AG09319 (cell line): ENCODE results near the gene VWA3B.

Experiments
- DNase-seq: peaks from one replicate; pipeline ENCODE4 v3.0.0-alpha.2; 2010; ENCODE audit warnings: low read depth; ENCODE audit errors: extremely low read depth
- TF ChIP-seq, protein P1 (sequence below): IDR thresholded peaks from 2 replicates; pipeline ENCODE4 v1.5.1; 2011; ENCODE audit warnings: low read depth, mild to moderate bottlenecking, inconsistent platforms, low read length, moderate library complexity

VWA3B gene

DNA sequence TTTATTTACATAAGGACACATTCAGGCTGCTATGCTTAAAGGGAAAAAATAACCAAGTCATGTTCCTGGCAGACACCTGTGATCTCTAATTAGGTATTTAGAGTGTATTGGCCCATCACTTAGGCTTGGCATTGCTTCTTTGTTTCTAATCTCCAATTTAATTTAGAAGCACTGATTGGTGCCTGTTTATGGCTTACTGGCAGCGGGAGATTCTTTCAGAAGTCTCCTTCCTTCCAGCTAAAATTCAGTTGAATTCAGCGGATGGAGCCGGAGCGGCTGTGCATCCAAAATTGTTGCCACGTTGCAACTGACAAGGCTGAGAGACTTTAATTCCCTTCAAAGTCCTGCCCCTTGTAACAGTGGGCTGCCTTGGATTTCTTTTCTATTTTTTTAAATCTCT, 66.5 kb downstream of the VWA3B start:
- TF ChIP-seq, protein P1, sequence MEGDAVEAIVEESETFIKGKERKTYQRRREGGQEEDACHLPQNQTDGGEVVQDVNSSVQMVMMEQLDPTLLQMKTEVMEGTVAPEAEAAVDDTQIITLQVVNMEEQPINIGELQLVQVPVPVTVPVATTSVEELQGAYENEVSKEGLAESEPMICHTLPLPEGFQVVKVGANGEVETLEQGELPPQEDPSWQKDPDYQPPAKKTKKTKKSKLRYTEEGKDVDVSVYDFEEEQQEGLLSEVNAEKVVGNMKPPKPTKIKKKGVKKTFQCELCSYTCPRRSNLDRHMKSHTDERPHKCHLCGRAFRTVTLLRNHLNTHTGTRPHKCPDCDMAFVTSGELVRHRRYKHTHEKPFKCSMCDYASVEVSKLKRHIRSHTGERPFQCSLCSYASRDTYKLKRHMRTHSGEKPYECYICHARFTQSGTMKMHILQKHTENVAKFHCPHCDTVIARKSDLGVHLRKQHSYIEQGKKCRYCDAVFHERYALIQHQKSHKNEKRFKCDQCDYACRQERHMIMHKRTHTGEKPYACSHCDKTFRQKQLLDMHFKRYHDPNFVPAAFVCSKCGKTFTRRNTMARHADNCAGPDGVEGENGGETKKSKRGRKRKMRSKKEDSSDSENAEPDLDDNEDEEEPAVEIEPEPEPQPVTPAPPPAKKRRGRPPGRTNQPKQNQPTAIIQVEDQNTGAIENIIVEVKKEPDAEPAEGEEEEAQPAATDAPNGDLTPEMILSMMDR = no peak
- DNase-seq = no peak

DNA sequence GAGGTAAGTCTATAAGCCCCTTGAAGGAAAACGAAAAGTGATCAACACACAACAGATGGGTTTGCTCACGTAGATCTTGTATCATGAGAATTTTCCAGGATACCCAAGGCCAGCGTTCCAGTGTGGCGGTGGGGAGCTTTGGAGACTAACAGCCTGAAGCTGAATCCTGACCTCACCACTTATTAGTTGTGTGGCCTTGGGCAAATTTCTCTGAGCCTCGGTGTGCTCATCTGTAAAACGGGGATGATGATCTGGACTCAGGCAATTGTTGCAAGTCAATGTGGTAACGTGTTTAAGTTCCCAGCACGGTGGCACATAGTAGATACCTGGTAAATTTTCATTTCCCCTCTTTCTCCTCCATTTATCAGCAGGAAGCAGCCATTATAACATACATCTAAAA, 68.3 kb downstream of the VWA3B start:
- DNase-seq = no peak
- TF ChIP-seq, protein P1 = no peak

DNA sequence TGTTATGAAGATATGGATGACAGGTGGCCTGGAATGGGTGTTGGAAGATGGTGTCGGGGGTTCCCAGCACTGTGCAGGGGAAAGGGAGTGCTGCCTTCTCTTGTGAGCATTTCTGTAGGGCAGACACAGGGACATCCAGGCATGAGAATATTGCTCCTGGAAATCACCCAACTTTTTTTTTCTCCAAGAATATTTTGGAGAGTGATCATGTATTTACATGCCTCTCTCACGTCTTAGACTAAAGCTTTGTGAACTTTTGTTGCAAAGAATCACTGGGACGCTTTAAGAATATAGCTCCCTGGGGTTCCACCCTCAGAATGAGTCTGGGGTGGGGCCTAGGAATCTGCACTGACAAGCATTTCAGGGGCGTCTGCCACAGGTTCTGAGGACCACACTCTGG, 68.7 kb downstream of the VWA3B start:
- no peak for DNase-seq
- TF ChIP-seq, protein P1 = no peak

DNA sequence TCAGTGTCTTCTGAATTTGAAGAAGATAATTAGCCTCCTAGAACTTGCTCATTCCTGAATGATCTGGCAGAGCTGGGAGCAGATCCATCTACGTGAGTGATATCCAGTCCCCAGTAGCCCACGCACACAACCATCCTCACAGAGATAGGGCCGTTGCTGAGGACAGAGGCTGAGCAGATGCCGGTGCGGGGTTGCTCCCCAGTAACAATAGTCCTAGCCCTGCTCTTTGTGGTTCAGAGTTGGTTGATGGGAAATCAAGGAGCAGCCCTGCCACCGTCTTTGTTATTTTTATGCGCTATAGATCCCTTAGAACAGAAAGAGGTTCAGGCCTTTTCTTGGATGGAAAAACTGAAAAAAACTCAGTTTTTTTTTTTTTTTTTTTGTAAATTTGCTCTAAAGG, 69.3 kb downstream of the VWA3B start:
- TF ChIP-seq, protein P1 = no peak
- no peak for DNase-seq

DNA sequence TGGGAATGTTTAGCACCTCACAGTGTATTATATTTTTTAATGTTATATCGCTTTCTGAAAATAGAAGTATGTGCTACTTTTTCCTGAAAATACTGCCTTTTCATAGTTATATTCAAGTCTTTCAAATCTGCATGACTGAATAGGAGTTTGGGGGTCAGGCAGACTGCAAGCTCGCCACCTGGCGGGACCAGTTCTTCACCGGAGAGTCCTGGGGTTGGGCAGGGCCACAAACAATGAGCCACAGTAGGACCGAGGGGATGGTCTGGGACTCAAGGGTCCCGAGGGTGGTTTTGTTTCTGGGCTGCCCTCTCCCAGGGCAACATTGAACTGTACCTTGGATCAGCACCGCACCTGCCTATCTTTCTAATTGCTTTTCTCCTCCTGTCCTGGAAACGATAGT, 70.6 kb downstream of the VWA3B start:
- no peak for DNase-seq
- TF ChIP-seq, protein P1 = no peak

DNA sequence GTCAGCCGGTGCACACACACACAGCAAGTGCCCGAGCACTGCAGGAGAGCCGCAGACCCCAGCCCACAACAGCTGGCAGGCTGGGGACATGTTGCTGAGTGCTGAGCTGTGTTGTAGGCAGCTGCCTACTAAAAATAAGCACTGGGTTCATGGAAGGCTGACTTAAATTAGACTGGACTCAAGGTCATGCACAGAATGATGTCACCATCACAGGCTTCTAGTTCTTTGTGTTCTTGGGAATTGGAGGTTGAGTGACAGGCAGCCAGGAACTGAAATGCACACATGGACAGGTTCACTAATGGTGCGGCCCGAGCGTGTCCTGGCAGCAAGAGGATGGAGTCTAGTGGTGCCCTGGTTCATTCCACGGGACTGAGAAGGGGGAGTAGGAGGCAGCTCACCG, 71.3 kb downstream of the VWA3B start:
- TF ChIP-seq, protein P1 = no peak
- DNase-seq = no peak

DNA sequence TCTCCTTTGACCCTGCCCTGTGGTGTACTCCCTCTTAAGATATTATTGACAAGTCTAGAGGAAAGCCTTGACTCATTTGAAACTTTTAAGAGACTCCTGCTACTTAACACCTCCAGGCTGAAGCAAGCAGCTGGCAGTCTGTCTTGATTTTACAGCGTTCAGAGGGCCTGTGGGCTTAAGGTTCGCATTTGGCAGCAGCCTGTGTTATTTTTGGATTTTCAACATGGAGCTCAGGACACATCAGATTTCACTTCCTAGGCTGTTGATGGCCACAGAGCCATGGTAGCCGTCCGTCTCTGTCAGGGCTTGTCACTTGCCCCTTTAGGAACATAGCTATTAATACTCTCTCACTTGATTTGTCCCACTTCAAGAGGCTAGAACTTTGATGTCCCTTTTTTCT, 73.6 kb downstream of the VWA3B start:
- TF ChIP-seq, protein P1 = no peak
- no peak for DNase-seq

DNA sequence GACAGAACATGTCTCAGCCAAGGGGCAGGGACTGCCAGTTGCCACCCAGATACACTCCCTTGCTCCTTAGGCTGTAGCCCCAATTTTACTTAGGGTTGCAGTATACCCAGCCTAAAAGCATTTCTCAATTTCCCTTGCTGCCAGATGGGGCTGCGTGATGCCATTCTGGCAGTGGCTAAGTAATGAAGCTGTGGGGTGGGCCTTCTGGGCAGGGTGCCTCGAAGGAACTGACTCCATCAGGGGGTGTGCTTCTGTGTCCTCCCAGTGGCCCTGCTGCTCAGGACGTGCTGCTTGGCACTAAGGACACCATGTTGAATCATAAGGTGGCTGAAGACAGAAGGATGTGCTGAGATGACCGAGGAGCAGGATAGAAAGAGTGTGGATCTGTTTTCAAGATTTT, 74.2 kb downstream of the VWA3B start:
- TF ChIP-seq, protein P1 = no peak
- no peak for DNase-seq
